Measurements from ENCODE around the gene PFAS. TPM values are rescaled to one million over a fixed set of nuclear protein-coding genes. Genes with fewer than 3 reads are reported as not detected.

The PFAS gene
- total RNA-seq, 1 donor from 2014 or later: 117 TPM

DNA sequence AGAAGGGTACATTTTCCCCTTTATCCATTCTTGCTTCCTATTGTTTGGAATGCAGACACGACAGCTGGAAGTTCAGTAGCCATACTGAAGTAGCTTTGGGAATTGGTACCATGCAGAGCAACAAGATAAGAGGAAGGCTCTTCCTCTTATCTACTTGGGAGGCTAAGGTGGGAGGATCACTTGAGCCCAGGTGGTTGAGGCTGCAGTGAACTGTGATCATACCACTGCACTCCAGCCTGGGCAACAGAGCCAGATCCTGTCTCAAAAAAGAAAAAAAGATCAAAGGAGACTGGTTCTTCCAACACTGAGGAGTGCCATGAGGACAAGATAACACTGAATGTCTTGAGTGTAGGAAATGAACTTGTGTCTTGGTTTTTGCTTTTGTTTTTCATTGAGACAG is 23.3 kb downstream of the PFAS start:
- peaks cover 8% of the 10 kb centered on the region for H3K36me3 Mint-ChIP-seq
- no peak for DNase-seq (ENCODE audit: extremely low spot score, unreplicated experiment)
- H3K27me3 Mint-ChIP-seq: no peaks in the 10 kb centered on the region
- H3K27ac Mint-ChIP-seq: no peak overlapping the region
- no peak overlapping the region for H3K4me3 Mint-ChIP-seq
- TF ChIP-seq, protein P1, sequence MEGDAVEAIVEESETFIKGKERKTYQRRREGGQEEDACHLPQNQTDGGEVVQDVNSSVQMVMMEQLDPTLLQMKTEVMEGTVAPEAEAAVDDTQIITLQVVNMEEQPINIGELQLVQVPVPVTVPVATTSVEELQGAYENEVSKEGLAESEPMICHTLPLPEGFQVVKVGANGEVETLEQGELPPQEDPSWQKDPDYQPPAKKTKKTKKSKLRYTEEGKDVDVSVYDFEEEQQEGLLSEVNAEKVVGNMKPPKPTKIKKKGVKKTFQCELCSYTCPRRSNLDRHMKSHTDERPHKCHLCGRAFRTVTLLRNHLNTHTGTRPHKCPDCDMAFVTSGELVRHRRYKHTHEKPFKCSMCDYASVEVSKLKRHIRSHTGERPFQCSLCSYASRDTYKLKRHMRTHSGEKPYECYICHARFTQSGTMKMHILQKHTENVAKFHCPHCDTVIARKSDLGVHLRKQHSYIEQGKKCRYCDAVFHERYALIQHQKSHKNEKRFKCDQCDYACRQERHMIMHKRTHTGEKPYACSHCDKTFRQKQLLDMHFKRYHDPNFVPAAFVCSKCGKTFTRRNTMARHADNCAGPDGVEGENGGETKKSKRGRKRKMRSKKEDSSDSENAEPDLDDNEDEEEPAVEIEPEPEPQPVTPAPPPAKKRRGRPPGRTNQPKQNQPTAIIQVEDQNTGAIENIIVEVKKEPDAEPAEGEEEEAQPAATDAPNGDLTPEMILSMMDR (conservative IDR thresholded peaks at IDR 0.05): no peak
- no peaks in the 10 kb centered on the region for H3K4me1 Mint-ChIP-seq (ENCODE audit: unreplicated experiment)
- H3K9me3 Mint-ChIP-seq: no peaks in the 10 kb centered on the region

DNA sequence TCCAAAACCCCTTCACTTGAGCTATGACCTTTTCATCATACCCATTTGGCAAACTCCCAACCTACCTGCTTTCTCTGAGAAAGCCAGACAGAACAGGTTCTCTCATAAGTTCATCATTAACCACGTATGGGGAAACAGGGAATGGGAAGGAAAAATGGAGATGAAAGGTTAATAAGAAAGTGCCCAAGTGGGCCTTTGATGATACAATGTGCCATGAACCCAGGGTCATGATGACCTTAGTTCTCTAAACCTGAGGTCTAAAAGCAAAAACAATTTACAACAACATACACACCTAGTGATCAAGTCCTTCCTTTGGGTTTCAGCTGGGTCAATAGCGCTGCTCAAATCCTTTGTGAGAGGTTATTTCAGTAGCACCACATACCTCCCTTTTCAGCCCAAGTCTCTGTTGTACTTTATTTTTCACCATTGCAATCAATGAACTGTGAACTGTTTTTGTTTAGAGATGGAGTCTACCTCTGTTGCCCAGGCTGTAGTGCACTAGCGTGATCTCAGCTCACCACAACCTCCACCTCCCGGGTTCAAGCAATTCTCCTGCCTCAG is 24.9 kb downstream of the PFAS start:
- Mint-ChIP-seq H3K36me3 (peaks cover 8% of the 10 kb centered on the region), H3K27ac (no peak overlapping the region), H3K4me1 (ENCODE audit: unreplicated experiment) (no peaks in the 10 kb centered on the region), H3K27me3 (no peaks in the 10 kb centered on the region), H3K9me3 (no peaks in the 10 kb centered on the region), H3K4me3 (no peak overlapping the region)
- TF ChIP-seq, protein P1 (conservative IDR thresholded peaks at IDR 0.05): no peak
- DNase-seq (ENCODE audit: extremely low spot score, unreplicated experiment): no peak

DNA sequence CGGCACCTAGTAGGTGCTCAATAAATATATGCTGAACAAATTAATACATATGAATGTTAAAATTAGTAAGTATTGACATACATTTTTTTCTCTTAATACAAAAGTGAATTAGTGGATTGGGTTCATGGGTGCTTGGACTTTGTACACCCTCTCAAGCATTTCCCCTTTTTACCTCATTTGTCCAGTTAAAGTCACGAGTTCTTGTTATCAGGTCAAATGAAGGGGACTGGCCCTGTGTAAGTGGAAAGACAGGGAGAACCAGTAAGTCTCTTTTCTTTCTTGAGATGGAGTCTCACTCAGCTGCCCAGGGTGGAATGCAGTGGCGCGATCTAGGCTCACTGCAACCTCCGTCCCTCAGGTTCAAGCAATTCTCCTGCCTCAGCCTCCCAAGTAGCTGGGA is 25.7 kb downstream of the PFAS start:
- Mint-ChIP-seq H3K4me3 (no peak overlapping the region), H3K4me1 (ENCODE audit: unreplicated experiment) (no peaks in the 10 kb centered on the region), H3K27ac (no peak overlapping the region), H3K27me3 (no peaks in the 10 kb centered on the region), H3K36me3 (peaks cover 8% of the 10 kb centered on the region), H3K9me3 (no peaks in the 10 kb centered on the region)
- no peak for DNase-seq (ENCODE audit: extremely low spot score, unreplicated experiment)
- TF ChIP-seq, protein P1 (conservative IDR thresholded peaks at IDR 0.05): no peak

DNA sequence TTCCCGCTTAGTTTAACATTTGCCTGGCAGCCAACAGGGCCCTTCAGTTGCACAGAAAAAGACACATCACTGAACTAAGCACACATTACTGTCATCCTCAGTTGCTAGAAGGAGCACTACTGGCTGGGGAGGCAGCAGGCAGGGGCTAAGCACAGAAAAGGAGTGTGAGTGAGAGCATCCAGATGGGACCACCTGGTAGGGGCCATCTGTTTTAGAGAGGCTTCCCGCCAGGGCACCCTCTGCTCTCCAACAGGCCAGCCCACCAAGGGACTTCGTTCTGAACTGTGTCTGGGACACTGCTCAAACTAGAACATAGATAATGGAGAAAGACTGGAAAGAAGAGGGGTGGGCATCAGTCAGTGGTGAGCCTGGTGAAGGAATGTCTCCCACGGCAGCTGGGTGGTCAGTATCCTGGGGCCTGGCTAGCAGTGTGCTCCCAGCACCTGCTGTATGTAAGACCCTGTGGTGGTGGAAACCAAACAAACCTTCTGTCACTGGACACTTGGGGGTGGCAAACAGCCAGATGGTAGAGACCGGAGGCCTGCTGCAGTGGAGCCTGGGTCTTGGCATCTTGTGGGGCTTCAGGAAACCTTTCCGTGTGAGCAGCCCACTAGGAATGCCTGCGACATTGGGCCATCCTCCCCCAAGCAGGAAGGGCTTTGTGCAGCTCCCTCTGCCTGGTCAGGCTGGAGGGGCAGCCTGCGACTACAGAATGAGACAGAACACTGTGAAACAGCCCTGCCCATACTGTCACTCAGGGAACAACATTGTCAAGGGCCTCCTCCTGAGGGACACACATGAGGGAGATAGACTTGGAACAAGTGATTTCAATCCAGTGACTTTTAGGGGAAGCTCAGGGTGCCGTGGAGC is 26.6 kb downstream of the PFAS start:
- Mint-ChIP-seq H3K27me3 (no peaks in the 10 kb centered on the region), H3K4me3 (no peak overlapping the region), H3K4me1 (ENCODE audit: unreplicated experiment) (no peaks in the 10 kb centered on the region), H3K9me3 (no peaks in the 10 kb centered on the region), H3K27ac (no peak overlapping the region), H3K36me3 (peaks cover 8% of the 10 kb centered on the region)
- TF ChIP-seq, protein P1 (conservative IDR thresholded peaks at IDR 0.05): no peak
- no peak for DNase-seq (ENCODE audit: extremely low spot score, unreplicated experiment)

DNA sequence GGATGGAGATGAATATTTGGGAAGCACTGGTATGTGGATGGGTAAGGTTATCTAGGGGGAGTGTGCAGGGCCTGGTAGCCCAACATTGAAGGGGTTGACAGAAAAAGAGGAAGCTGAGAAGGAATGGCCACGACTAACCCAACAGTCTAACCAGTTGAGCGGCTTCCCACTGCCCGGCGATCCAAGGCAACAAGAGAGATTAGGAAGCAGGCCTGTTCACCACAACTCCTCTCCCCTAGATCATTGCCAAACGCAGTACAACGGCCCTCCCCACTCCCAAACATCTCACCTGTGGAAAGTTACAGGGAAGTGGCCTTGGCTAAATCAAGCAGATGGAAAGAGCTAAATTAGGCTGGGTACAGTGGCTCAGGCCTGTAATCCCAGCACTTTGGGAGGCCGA is 28.2 kb downstream of the PFAS start:
- no peaks in the 10 kb centered on the region for H3K27me3 Mint-ChIP-seq
- H3K9me3 Mint-ChIP-seq: no peaks in the 10 kb centered on the region
- H3K4me1 Mint-ChIP-seq (ENCODE audit: unreplicated experiment): no peaks in the 10 kb centered on the region
- peaks cover 4% of the 10 kb centered on the region for H3K36me3 Mint-ChIP-seq
- TF ChIP-seq, protein P1 (conservative IDR thresholded peaks at IDR 0.05): no peak
- H3K27ac Mint-ChIP-seq: no peak overlapping the region
- no peak for DNase-seq (ENCODE audit: extremely low spot score, unreplicated experiment)
- no peak overlapping the region for H3K4me3 Mint-ChIP-seq

Measured in type B pancreatic cell (in vitro differentiated cells).